ENCODE measurements around the gene SV2B.

The SV2B gene

GRCh38 chr15:91238644-91239425 lies 138.8 kb downstream of the SV2B start:
- no peak for DNase-seq

DNA sequence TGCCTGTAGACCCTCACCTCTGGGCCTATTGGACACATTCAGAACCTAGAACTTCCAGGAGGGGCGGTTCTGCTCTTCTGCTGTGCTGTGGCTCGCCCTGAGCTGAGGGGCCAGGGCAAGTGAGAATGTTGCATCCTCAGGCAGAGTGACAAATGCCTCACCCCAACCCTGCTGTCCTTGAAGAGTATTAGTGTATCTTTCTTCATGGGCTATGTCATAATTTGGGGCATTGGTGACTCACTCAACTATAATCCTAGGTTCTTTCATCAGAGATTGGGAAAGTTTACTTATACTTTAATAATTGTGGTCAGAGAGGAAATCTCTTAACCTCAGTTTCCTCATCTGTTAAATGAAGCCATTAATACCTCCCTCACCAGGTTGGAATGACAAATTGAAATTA lies 143.8 kb downstream of the SV2B start:
- no peak for DNase-seq

- no peak for DNase-seq
These were observed 144.9 kb downstream of the SV2B start for GRCh38 chr15:91244919-91245318.

DNA sequence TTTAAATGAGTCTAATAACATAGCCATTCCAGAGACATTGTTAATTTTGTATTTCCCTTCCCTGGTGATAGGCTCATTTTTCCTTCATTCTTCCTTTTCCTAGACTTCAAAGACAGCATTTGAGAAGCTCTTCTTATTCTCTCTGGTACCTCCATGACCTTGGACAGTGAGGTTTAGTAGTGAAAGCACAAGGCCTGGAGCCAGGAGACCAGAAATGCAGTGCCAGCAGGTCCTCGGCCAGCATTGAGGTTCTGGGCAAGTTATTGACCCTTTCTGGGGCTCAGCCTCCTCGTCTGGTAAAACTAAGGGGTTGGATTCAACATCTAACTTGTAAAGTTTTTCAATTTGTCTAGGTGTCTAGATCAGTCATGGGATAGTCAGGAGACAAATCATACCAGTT lies 146.9 kb downstream of the SV2B start:
- DNase-seq, result no peak

DNA sequence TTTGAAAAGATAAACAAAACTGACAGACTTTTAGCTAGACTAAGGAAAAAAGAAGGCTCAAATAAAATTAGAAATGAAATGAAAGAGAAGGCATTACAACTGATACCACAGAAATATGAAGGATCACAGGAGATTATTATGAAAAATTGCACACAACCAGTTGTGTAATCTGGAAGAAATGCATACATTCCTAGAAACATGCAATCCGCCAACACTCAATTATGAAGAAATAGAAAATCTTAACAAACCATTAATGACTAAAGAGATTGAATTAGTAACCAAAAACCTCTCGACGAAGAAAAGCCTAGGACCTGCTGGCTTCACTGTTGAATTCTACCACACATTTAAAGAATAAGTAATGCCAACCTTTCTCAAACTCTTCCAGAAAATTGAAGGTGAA lies 149.5 kb downstream of the SV2B start:
- no peak for DNase-seq

DNA sequence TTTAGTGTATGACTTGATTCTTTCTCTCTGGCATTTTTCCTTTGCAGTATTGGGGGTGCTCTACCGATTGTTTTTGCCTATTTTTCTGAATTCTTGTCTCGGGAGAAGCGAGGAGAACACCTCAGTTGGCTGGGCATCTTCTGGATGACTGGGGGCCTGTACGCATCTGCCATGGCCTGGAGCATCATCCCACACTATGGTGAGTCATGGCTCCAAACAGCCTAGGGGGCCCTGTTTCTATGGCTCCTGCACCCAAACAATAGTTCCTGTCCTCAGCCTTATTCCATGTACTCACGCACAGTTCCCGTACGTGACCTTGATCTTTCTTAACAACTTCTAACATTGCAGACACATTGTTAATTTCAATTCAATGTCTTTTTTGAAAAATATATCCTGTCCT lies 152.3 kb downstream of the SV2B start:
- no peak for DNase-seq

- DNase-seq, result no peak
These were observed 152.7 kb downstream of the SV2B start for GRCh38 chr15:91252756-91253155.

GRCh38 chr15:91253605-91254004 lies 153.5 kb downstream of the SV2B start:
- no peak for DNase-seq

GRCh38 chr15:91254766-91255165 lies 154.7 kb downstream of the SV2B start:
- DNase-seq, result no peak

- no peak for DNase-seq
These were observed 155.7 kb downstream of the SV2B start for GRCh38 chr15:91255670-91256192.

- no peak for DNase-seq
These were observed 157.8 kb downstream of the SV2B start for GRCh38 chr15:91257746-91258414.

GRCh38 chr15:91258415-91258759 lies 158.3 kb downstream of the SV2B start:
- DNase-seq, result peak; percentile 3

- DNase-seq, result no peak
These were observed 159.0 kb downstream of the SV2B start for GRCh38 chr15:91259077-91259476.

- no peak for DNase-seq
These were observed 161.3 kb downstream of the SV2B start for GRCh38 chr15:91261345-91261744.

- DNase-seq, result no peak
These were observed 163.8 kb downstream of the SV2B start for GRCh38 chr15:91263632-91264531.

GRCh38 chr15:91264651-91265351 lies 164.7 kb downstream of the SV2B start:
- DNase-seq, result no peak

DNA sequence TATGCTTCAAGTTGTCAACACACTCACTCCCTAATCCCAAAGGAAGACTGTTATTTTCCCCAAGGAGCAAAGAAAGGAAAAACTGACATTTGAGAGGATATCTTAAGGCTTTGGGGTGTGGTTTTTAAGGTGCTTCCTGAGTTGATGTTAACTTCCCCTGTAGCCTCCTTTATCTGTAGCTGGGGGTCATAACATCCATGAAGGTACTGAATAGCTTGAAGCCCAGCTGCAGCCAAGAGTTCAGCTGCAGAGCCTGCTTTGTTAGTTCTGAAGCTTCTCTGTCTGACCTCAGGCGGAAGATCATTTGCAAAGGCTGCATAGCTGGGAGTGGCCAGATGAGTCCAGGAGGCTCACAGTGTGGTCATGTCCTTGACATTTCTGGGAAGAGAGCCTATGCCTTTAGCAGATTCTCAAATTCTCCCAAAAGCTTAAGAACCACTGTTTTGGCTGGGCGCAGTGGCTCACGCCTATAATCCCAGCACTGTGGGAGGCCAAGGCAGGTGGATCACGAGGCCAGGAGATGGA lies 165.4 kb downstream of the SV2B start:
- DNase-seq, result no peak

DNA sequence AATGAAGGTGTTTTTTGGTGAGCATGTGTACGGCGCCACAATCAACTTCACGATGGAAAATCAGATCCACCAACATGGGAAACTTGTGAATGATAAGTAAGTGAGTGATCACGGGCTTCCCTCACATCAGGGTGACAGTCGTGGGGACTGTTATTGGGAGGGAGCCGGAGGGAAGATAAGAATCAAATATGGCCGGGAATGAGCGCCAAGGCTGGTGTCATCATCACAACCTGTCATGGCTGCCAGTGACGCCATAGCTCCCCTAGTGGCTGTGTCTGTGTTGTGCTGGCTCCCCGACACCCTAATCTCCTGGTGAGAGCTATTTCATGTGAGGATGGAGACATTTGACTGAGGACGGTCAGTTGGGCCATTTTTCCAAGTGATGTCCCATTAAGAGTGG lies 168.5 kb downstream of the SV2B start:
- no peak for DNase-seq

DNA sequence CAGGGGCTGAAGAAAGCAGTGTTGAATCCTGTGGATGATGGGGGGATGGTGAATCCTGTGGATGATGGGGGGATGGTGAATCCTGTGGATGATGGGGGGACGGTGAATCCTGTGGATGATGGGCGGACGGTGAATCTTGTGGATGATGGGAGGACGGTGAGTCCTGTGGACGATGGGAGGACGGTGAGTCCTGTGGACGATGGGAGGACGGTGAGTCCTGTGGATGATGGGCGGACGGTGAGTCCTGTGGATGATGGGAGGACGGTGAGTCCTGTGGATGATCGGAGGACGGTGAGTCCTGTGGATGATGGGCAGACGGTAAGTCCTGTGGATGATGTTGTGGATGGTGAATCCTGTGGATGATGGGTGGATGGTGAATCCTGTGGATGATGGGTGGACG lies 170.7 kb downstream of the SV2B start:
- DNase-seq, result no peak

GRCh38 chr15:91271565-91272153 lies 171.6 kb downstream of the SV2B start:
- peak; percentile 73 for DNase-seq

- DNase-seq, result no peak
These were observed 175.8 kb downstream of the SV2B start for GRCh38 chr15:91275844-91276243.

DNA sequence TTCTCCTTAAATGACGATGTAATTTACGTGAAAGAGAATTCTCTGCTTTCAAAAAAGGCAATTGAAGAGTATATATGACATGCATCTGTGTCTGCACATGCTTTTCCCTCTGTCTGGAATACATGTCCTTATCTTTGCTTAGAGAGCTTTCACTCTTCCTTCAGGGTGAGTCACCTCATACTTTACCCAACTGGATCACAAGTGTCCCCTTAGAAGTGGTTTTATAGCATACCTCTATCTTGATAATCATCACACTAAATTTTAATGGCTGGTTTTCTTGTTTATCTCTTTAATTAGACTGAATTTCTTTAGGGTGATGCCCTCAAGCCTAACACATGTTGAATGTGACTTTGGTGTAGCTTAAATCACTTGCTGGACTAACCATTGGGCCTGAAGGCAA lies 178.9 kb downstream of the SV2B start:
- DNase-seq, result no peak

Data from NCI-H510A treated with DMSO at 0.1 percent for 48 hours (cell line).